H1 (cell line): Measurements from ENCODE around the gene BLOC1S4. TPM values are rescaled to one million over a fixed set of nuclear protein-coding genes. Genes with fewer than 3 reads are reported as not detected.

ENCODE experiments used
- CTCF ChIA-PET: fragments of 300-600 bp; sonication (Branson Sonifier 250); formaldehyde crosslinking; loops from one replicate; lab custom pipeline; 2021; ENCODE audit not compliant: partially characterized antibody; lab: Charles Lee
- POLR2A ChIA-PET: fragments of 300-600 bp; sonication (Branson Sonifier 250); formaldehyde crosslinking; loops from one replicate; lab custom pipeline; 2021; ENCODE audit warnings: inconsistent platforms; ENCODE audit not compliant: partially characterized antibody; lab: Charles Lee
- DNase-seq, 2 experiments: peaks; one replicate each; pipeline versions ENCODE4 v3.0.0 to v3.0.0-alpha.2; 2010 to 2022; ENCODE audit warnings: low spot score in 2 of 2, low read depth in 1 of 2, mixed read lengths in 1 of 2
- FAIRE-seq: peaks from 2 replicates; lab custom pipeline; 2011; peaks lifted over from hg19 to GRCh38; lab: Jason Lieb, UNC
- H2AFZ ChIP-seq: 2 replicates; pipeline ENCODE4 v1.8.1; 2012; ENCODE audit warnings: low read length, inconsistent platforms
- H2AK5ac ChIP-seq: 2 replicates; pipeline ENCODE4 v1.6.1; 2013; ENCODE audit warnings: low read depth, low read length
- H2BK120ac ChIP-seq: replicated peaks from 2 replicates; pipeline ENCODE3; 2013; ENCODE audit warnings: low read depth, low read length, inconsistent platforms
- H2BK12ac ChIP-seq: 2 replicates; pipeline ENCODE4 v1.6.1; 2013; ENCODE audit warnings: low read depth, low read length
- H2BK15ac ChIP-seq: 2 replicates; pipeline ENCODE4 v1.6.1; 2013; ENCODE audit warnings: low read length
- H2BK20ac ChIP-seq: 2 replicates; pipeline ENCODE4 v1.6.1; 2013; ENCODE audit warnings: low read length
- H2BK5ac ChIP-seq: 2 replicates; pipeline ENCODE4 v1.6.1; 2013; ENCODE audit warnings: low read depth, low read length
- H3K14ac ChIP-seq: 2 replicates; pipeline ENCODE4 v1.6.1; 2013; ENCODE audit warnings: inconsistent platforms; ENCODE audit not compliant: insufficient read length
- H3K18ac ChIP-seq: 2 replicates; pipeline ENCODE4 v1.6.1; 2013; ENCODE audit warnings: low read length; ENCODE audit errors: extremely low read depth
- H3K23ac ChIP-seq: 2 replicates; pipeline ENCODE4 v1.6.1; 2013; ENCODE audit warnings: inconsistent platforms; ENCODE audit not compliant: insufficient read length
- H3K23me2 ChIP-seq: 2 replicates; pipeline ENCODE4 v1.6.1; 2013; ENCODE audit warnings: low read depth, low read length
- H3K27ac ChIP-seq: 2 replicates; pipeline ENCODE4 v1.6.1; 2011; ENCODE audit warnings: low read depth, low read length, inconsistent platforms
- H3K27me3 ChIP-seq, 4 experiments: replicated peaks in 1 of 4; 1 replicate in 1 of 4; 2 replicates in 3 of 4; pipeline versions ENCODE4 v1.6.1 to v1.8.1; 2011 to 2013; ENCODE audit warnings: low read length in 3 of 4, mild to moderate bottlenecking in 3 of 4, inconsistent platforms in 2 of 4, mixed read lengths in 2 of 4, moderate library complexity in 1 of 4; ENCODE audit not compliant: control insufficient read depth in 3 of 4, insufficient read depth in 3 of 4; ENCODE audit errors: extremely low read depth in 1 of 4
- H3K36me3 ChIP-seq, 4 experiments: 2 replicates each; pipeline versions ENCODE4 v1.6.1 to v1.8.1; 2011 to 2013; ENCODE audit warnings: mild to moderate bottlenecking in 4 of 4, low read length in 3 of 4, moderate library complexity in 2 of 4, control low read depth in 1 of 4, inconsistent platforms in 1 of 4; ENCODE audit not compliant: insufficient read depth in 4 of 4, control insufficient read depth in 2 of 4
- H3K4ac ChIP-seq: replicated peaks from 2 replicates; pipeline ENCODE3; 2013; ENCODE audit warnings: low read length, low read depth, mixed read lengths, inconsistent platforms; ENCODE audit not compliant: insufficient read length
- H3K4me1 ChIP-seq, 4 experiments: replicated peaks in 1 of 4; 1 replicate in 1 of 4; 2 replicates in 3 of 4; pipeline versions ENCODE4 v1.6.1 to v1.8.1; 2011 to 2013; ENCODE audit warnings: low read length in 3 of 4, inconsistent platforms in 2 of 4, mixed read lengths in 1 of 4; ENCODE audit not compliant: insufficient read depth in 4 of 4, control insufficient read depth in 3 of 4
- H3K4me2 ChIP-seq, 2 experiments: 2 replicates each; pipeline versions ENCODE4 v1.6.1 to v1.8.1; 2011 to 2013; ENCODE audit warnings: low read depth in 2 of 2, low read length in 2 of 2, control low read depth in 1 of 2, inconsistent platforms in 1 of 2, mild to moderate bottlenecking in 1 of 2; ENCODE audit not compliant: insufficient read depth in 1 of 2
- H3K4me3 ChIP-seq, 4 experiments: fragments of 200-600, 300-600 bp in 1 of 4; sonication (generic), shearing (Covaris generic), sonication (Bioruptor Twin) in 1 of 4; 2 replicates each; pipeline versions ENCODE4 v1.5.1 to v1.8.1; 2011 to 2016; ENCODE audit warnings: low read length in 4 of 4, low read depth in 3 of 4, control low read depth in 2 of 4, inconsistent platforms in 2 of 4, mild to moderate bottlenecking in 2 of 4, mixed read lengths in 1 of 4, moderate library complexity in 1 of 4; ENCODE audit not compliant: insufficient read depth in 2 of 4; ENCODE audit errors: extremely low read depth in 1 of 4
- H3K56ac ChIP-seq: replicated peaks from 2 replicates; pipeline ENCODE3; 2013; ENCODE audit warnings: low read depth, mild to moderate bottlenecking, mixed read lengths, low read length, inconsistent platforms; ENCODE audit not compliant: insufficient read length
- H3K79me1 ChIP-seq: 2 replicates; pipeline ENCODE4 v1.6.1; 2013; ENCODE audit warnings: low read depth, low read length, control low read depth
- H3K79me2 ChIP-seq, 2 experiments: 2 replicates each; pipeline versions ENCODE4 v1.6.1 to v1.8.1; 2012 to 2013; ENCODE audit warnings: low read length in 2 of 2, mild to moderate bottlenecking in 2 of 2, inconsistent platforms in 1 of 2; ENCODE audit not compliant: insufficient read depth in 2 of 2, control insufficient read depth in 1 of 2
- H3K9ac ChIP-seq, 4 experiments: replicated peaks in 1 of 4; 1 replicate in 1 of 4; 2 replicates in 3 of 4; pipeline versions ENCODE4 v1.6.1 to v1.8.1; 2011 to 2013; ENCODE audit warnings: low read depth in 3 of 4, low read length in 3 of 4, control low read depth in 2 of 4, mild to moderate bottlenecking in 2 of 4, moderate library complexity in 2 of 4, inconsistent platforms in 1 of 4; ENCODE audit errors: extremely low read depth in 1 of 4
- H3K9me3 ChIP-seq, 2 experiments: 2 replicates each; pipeline versions ENCODE4 v1.6.1 to v1.8.1; 2012 to 2013; ENCODE audit warnings: mild to moderate bottlenecking in 2 of 2, moderate library complexity in 2 of 2, control low read depth in 1 of 2, inconsistent platforms in 1 of 2, low read depth in 1 of 2, low read length in 1 of 2, mixed read lengths in 1 of 2; ENCODE audit not compliant: insufficient read depth in 2 of 2
- H4K20me1 ChIP-seq, 2 experiments: replicated peaks in 1 of 2; 2 replicates each; pipeline versions ENCODE3 to v1.8.1; 2011 to 2013; ENCODE audit warnings: inconsistent platforms in 2 of 2, low read length in 2 of 2, mild to moderate bottlenecking in 1 of 2; ENCODE audit not compliant: insufficient read depth in 2 of 2, control insufficient read depth in 1 of 2
- H4K5ac ChIP-seq: 2 replicates; pipeline ENCODE4 v1.6.1; 2013; ENCODE audit warnings: low read length, low read depth, mixed read lengths, inconsistent platforms; ENCODE audit not compliant: insufficient read length
- H4K8ac ChIP-seq: 2 replicates; pipeline ENCODE4 v1.8.0; 2013; ENCODE audit warnings: mild to moderate bottlenecking, moderate library complexity, low read length, inconsistent platforms; ENCODE audit not compliant: insufficient read depth; ENCODE audit errors: extremely low read depth
- H4K91ac ChIP-seq: replicated peaks from 2 replicates; pipeline ENCODE3; 2013; ENCODE audit warnings: low read length, mixed read lengths, inconsistent platforms; ENCODE audit not compliant: insufficient read length
- BCL11A ChIP-seq, 2 experiments: IDR thresholded peaks; one replicate each; pipeline ENCODE4 v1.6.1; 2011; ENCODE audit warnings: low read depth in 2 of 2, low read length in 2 of 2, mild to moderate bottlenecking in 2 of 2
- BRCA1 ChIP-seq: IDR thresholded peaks from 2 replicates; pipeline ENCODE4 v1.6.1; 2012; ENCODE audit warnings: low read depth, low read length, improper control_type of control experiment
- FOSL1 ChIP-seq: IDR thresholded peaks from 2 replicates; pipeline ENCODE4 v1.6.1; 2011; ENCODE audit warnings: mild to moderate bottlenecking, low read depth, low read length, moderate library complexity; ENCODE audit not compliant: insufficient read depth
- JUND ChIP-seq: IDR thresholded peaks from 2 replicates; pipeline ENCODE4 v1.6.1; 2011; ENCODE audit warnings: mild to moderate bottlenecking, improper control_type of control experiment, low read length
- KDM1A ChIP-seq: fragments of 200-600, 300-600 bp; sonication (generic); IDR thresholded peaks from 2 replicates; pipeline ENCODE4 v1.7.1; 2016; ENCODE audit warnings: mild to moderate bottlenecking, low read length, borderline replicate concordance
- RAD21 ChIP-seq, 2 experiments: IDR thresholded peaks in 1 of 2; conservative IDR thresholded peaks in 1 of 2; 2 replicates each; pipeline ENCODE4 v1.6.1; 2011; ENCODE audit warnings: low read depth in 2 of 2, low read length in 2 of 2, improper control_type of control experiment in 1 of 2, inconsistent platforms in 1 of 2, mild to moderate bottlenecking in 1 of 2, moderate library complexity in 1 of 2
- RFX5 ChIP-seq: IDR thresholded peaks from 2 replicates; pipeline ENCODE4 v1.6.1; 2011; ENCODE audit warnings: low read depth, low read length, improper control_type of control experiment, borderline replicate concordance
- RNF2 ChIP-seq: fragments of 200-900, 300-1000 bp; sonication (generic); IDR thresholded peaks from 2 replicates; pipeline ENCODE4 v1.7.1; 2016; ENCODE audit warnings: borderline replicate concordance, low read depth, mild to moderate bottlenecking, antibody characterized with exemption, low read length; ENCODE audit not compliant: poor library complexity, severe bottlenecking; ENCODE audit errors: missing control alignments
- SP2 ChIP-seq: IDR thresholded peaks from 2 replicates; pipeline ENCODE4 v1.6.1; 2012; ENCODE audit warnings: mild to moderate bottlenecking, low read length, inconsistent platforms
- SP4 ChIP-seq: IDR thresholded peaks from 2 replicates; pipeline ENCODE4 v1.6.1; 2012; ENCODE audit warnings: low read length, inconsistent platforms
- SRF ChIP-seq: IDR thresholded peaks from 2 replicates; pipeline ENCODE4 v1.6.1; 2011; ENCODE audit warnings: mild to moderate bottlenecking, low read depth, low read length, moderate library complexity
- TAF7 ChIP-seq: optimal IDR thresholded peaks from 2 replicates; pipeline ENCODE3; 2011; ENCODE audit warnings: low read depth, mild to moderate bottlenecking, inconsistent platforms, low read length, moderate library complexity, borderline replicate concordance
- YY1 ChIP-seq: IDR thresholded peaks from 2 replicates; pipeline ENCODE4 v1.6.1; 2011; ENCODE audit warnings: low read depth, mild to moderate bottlenecking, low read length
- WGBS, 2 experiments: shearing (Covaris generic) in 1 of 2; methylation state at CpG; one replicate each; pipeline versions ENCODE4 v1.1.6 to v1.1.7; 2013 to 2015; ENCODE audit warnings: low lambda C conversion rate in 2 of 2, mixed read lengths in 2 of 2, inconsistent platforms in 1 of 2, low coverage in 1 of 2, missing lambda C conversion rate in 1 of 2; ENCODE audit not compliant: insufficient replicate concordance in 2 of 2, insufficient coverage in 1 of 2, insufficient read length in 1 of 2; ENCODE audit errors: extremely low coverage in 1 of 2, missing lambda C conversion rate in 1 of 2; 5-methylcytosine and 5-hydroxymethylcytosine counted together
- polyA plus RNA-seq, 7 experiments: library from polyadenylated mRNA; depleted of rRNA in 3 of 7; stranded (reverse) in 5 of 7; unstranded in 2 of 7; fragments of >200 nt in 5 of 7; fragments of 200-250 nt in 2 of 7; gene quantifications; 1 replicate in 5 of 7; 2 replicates in 1 of 7; 4 replicates in 1 of 7; pipeline versions ENCODE4 v1.2.1 to v1.2.3, GENCODE V29; 2011 to 2013; ENCODE audit warnings: missing spikeins in 2 of 7, mixed read lengths in 2 of 7
- total RNA-seq: library from RNA; stranded (reverse); fragmentation: NEBNext Ultra II Directional; extraction: Animal tissue kit (Norgen Biotek cat#: 25700); gene quantifications from 2 replicates; pipeline ENCODE4 v1.2.1, GENCODE V29; 2021

The BLOC1S4 gene
- total and polyA plus RNA-seq, 2 of the 8 experiments (the other 6 are each of a cell fraction or from before 2014, with no cell fraction given) = 19.1 to 27.8 TPM

DNA sequence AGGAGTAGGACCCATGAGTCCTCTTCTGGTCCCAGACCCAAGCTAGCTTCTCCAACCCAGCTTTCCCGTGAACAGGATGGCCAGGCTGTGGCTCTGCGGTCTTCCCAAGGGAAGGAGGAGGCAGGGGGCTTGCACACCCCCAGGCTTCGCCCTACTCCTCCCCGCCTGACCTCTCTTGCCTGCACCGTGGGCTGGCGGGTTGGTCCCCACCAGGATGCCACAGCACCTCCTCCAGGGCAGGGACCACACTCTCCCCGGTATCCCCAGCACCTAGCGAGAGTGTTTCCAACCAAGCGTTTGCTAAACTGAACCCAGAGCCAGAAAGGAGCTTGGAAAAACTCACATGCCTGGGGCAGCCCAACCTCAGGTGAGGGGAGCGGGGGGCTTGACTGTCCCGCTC lies 31.3 kb upstream of the BLOC1S4 start:
- H3K23ac ChIP-seq = no peak overlapping the region
- no peak overlapping the region for H2AK5ac ChIP-seq
- POLR2A ChIA-PET = interaction anchor here (0.9 to 3.2 kb wide), 2 partner anchors 9 to 10 kb away, joined by 4 to 20 read pairs; partner anchors contain the start of gene S100P
- no peak overlapping the region for H3K14ac ChIP-seq
- no peaks in the 10 kb centered on the region for H3K36me3 ChIP-seq
- H3K18ac ChIP-seq = no peak overlapping the region
- no peak overlapping the region for H3K4ac ChIP-seq
- H2BK20ac ChIP-seq = no peak overlapping the region
- H3K9ac ChIP-seq = no peak overlapping the region; a peak in 1 of 7 replicates
- H2BK120ac ChIP-seq = no peak overlapping the region
- WGBS, 2 experiments = 95% methylated on average over 10 of the region's 11 CpGs; no CpG with 5 or more reads in 1 of the 2 experiments
- H3K9me3 ChIP-seq = peaks cover 0 to 4% of the 10 kb centered on the region in 2 experiments; a peak in 2 of 4 replicates
- H3K79me2 ChIP-seq = no peaks in the 10 kb centered on the region
- H3K23me2 ChIP-seq = no peaks in the 10 kb centered on the region
- H2BK15ac ChIP-seq = no peak overlapping the region
- no peak overlapping the region for H3K4me3 ChIP-seq
- H2BK5ac ChIP-seq = no peak overlapping the region
- H3K4me1 ChIP-seq = peaks cover 0 to 12% (median 9%) of the 10 kb centered on the region in 4 experiments; a peak in 5 of 7 replicates
- H2AFZ ChIP-seq = no peak overlapping the region
- FAIRE-seq (no peak), DNase-seq (no peak)
- no peak overlapping the region for H4K5ac ChIP-seq
- no peak overlapping the region for H4K8ac ChIP-seq
- CTCF ChIA-PET = interaction anchor here (0.8 to 2.7 kb wide), 8 partner anchors 8 to 324 kb away, joined by 3 to 19 read pairs (median 3); partner anchors contain the start of gene S100P
- no peak overlapping the region for H4K91ac ChIP-seq
- H3K27me3 ChIP-seq = 0 out of 7 replicates have a peak, but pooled peaks cover 0 to 2% (median 0%) of the 10 kb centered on the region in 4 experiments
- H3K27ac ChIP-seq = no peak overlapping the region
- H3K4me2 ChIP-seq = no peak overlapping the region
- H3K56ac ChIP-seq = no peak overlapping the region
- peaks cover 6% of the 10 kb centered on the region for H3K79me1 ChIP-seq
- H2BK12ac ChIP-seq = no peak overlapping the region
- H4K20me1 ChIP-seq = peaks cover 3 to 6% of the 10 kb centered on the region in 2 experiments
- no peak for TF ChIP-seq FOSL1
- TF ChIP-seq JUND = no peak
- no peak for TF ChIP-seq SRF
- TF ChIP-seq SP2 = no peak
- no peak; a peak in 1 of 4 replicates for TF ChIP-seq RAD21 (IDR thresholded peaks at IDR 0.05 in 1 of 2, conservative IDR thresholded peaks at IDR 0.05 in 1 of 2; ENCODE audit: low read depth in 2 of 2, low read length in 2 of 2)
- no peak for TF ChIP-seq KDM1A
- TF ChIP-seq BCL11A (IDR thresholded peaks at IDR 0.05; ENCODE audit: low read depth in 2 of 2, low read length in 2 of 2) = no peak
- TF ChIP-seq RFX5 = no peak
- TF ChIP-seq YY1 = no peak
- TF ChIP-seq RNF2 = no peak
- no peak for TF ChIP-seq SP4
- TF ChIP-seq TAF7 = no peak
- TF ChIP-seq BRCA1 = no peak
